HepG2 (cell line): Measurements from ENCODE around the gene PIK3CB. TPM values are rescaled to one million over a fixed set of nuclear protein-coding genes. Genes with fewer than 3 reads are reported as not detected.

Source experiments
- GTF2F1 ChIP-seq: fragments of 150-350 bp; IDR thresholded peaks from 2 replicates; pipeline ENCODE4 v1.6.1; 2014; ENCODE audit warnings: low read length
- HNRNPK ChIP-seq: fragments of 200-400 bp; formaldehyde crosslinking; IDR thresholded peaks from 2 replicates; pipeline ENCODE4 v1.6.1; 2018; ENCODE audit warnings: low read length, low read depth, moderate library complexity, mild to moderate bottlenecking; ENCODE audit not compliant: poor library complexity, severe bottlenecking
- KDM5A ChIP-seq: fragments of 200-600 bp; sonication (generic); IDR thresholded peaks from 2 replicates; pipeline ENCODE4 v1.7.0; 2018; ENCODE audit warnings: antibody characterized with exemption, mild to moderate bottlenecking, low read length, borderline replicate concordance
- MATR3 ChIP-seq: sonication (generic); formaldehyde crosslinking; IDR thresholded peaks from 2 replicates; pipeline ENCODE4 v1.4.0; 2020; ENCODE audit warnings: missing genetic modification reagents
- REPIN1 ChIP-seq: sonication (generic); formaldehyde crosslinking; IDR thresholded peaks from 2 replicates; pipeline ENCODE4 v1.8.0; 2022; ENCODE audit warnings: missing genetic modification reagents, low read depth, mild to moderate bottlenecking, borderline replicate concordance
- ZBTB2 ChIP-seq: sonication (generic); formaldehyde crosslinking; IDR thresholded peaks from 2 replicates; pipeline ENCODE4 v1.8.0; 2022; ENCODE audit warnings: low read depth, missing genetic modification reagents
- ZFP36L1 ChIP-seq: sonication (generic); formaldehyde crosslinking; IDR thresholded peaks from 2 replicates; pipeline ENCODE4 v1.8.0; 2022; ENCODE audit warnings: mild to moderate bottlenecking, missing genetic modification reagents, moderate library complexity
- ZNF180 ChIP-seq: sonication (generic); formaldehyde crosslinking; IDR thresholded peaks from 2 replicates; pipeline ENCODE4 v1.4.0; 2020; ENCODE audit warnings: low read depth, missing genetic modification reagents, borderline replicate concordance
- ZNF3 ChIP-seq: IDR thresholded peaks from 2 replicates; pipeline ENCODE4 v1.7.0; 2017; ENCODE audit warnings: inconsistent platforms
- ZNF883 ChIP-seq: sonication (generic); formaldehyde crosslinking; IDR thresholded peaks from 2 replicates; pipeline ENCODE4 v1.5.1; 2020; ENCODE audit warnings: mild to moderate bottlenecking, missing genetic modification reagents; ENCODE audit errors: not compliant biosample characterization
- polyA plus RNA-seq, 8 experiments: library from polyadenylated mRNA; depleted of rRNA in 3 of 8; stranded (reverse) in 7 of 8; unstranded in 1 of 8; fragments of >200 nt; fragmentation: Illumina TruSeq in 4 of 8; extraction: Trizol in 4 of 8; gene quantifications; 2 replicates each; pipeline versions ENCODE4 v1.2.1 to v1.2.3, GENCODE V29; 2011 to 2016; ENCODE audit warnings: low read depth in 4 of 8, missing spikeins in 1 of 8, mixed read lengths in 1 of 8; ENCODE audit not compliant: insufficient read depth in 1 of 8
- total RNA-seq, 5 experiments: library from RNA; depleted of rRNA; stranded (reverse); fragments of >200 nt; fragmentation: Illumina TruSeq; extraction: Trizol; gene quantifications; 2 replicates each; pipeline ENCODE4 v1.2.3, GENCODE V29; 2016; ENCODE audit warnings: low read depth in 1 of 5
- TF ChIP-seq, protein P1 (sequence below): sonication (generic); formaldehyde crosslinking; IDR thresholded peaks from 2 replicates; pipeline ENCODE4 v1.5.0; 2020; ENCODE audit warnings: missing genetic modification reagents
- TF ChIP-seq, protein P2 (sequence below): sonication (generic); formaldehyde crosslinking; IDR thresholded peaks from 2 replicates; pipeline ENCODE4 v1.9.0; 2021; ENCODE audit warnings: missing genetic modification reagents, mild to moderate bottlenecking, borderline replicate concordance
- TF ChIP-seq, protein P3 (sequence below): sonication (generic); formaldehyde crosslinking; IDR thresholded peaks from 2 replicates; pipeline ENCODE4 v1.5.1; 2020; ENCODE audit warnings: missing genetic modification reagents, mild to moderate bottlenecking, borderline replicate concordance
- TF ChIP-seq, protein P4 (sequence below): sonication (generic); formaldehyde crosslinking; IDR thresholded peaks from 2 replicates; pipeline ENCODE4 v1.4.0; 2020; ENCODE audit warnings: missing genetic modification reagents

PIK3CB gene
- total and polyA plus RNA-seq, 2 of the 13 experiments (the other 11 are each of a cell fraction or from before 2014, with no cell fraction given), result 6.6 to 18.7 TPM

- TF ChIP-seq, protein P1, sequence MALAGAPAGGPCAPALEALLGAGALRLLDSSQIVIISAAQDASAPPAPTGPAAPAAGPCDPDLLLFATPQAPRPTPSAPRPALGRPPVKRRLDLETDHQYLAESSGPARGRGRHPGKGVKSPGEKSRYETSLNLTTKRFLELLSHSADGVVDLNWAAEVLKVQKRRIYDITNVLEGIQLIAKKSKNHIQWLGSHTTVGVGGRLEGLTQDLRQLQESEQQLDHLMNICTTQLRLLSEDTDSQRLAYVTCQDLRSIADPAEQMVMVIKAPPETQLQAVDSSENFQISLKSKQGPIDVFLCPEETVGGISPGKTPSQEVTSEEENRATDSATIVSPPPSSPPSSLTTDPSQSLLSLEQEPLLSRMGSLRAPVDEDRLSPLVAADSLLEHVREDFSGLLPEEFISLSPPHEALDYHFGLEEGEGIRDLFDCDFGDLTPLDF (CRISPR knock-in tag), result 0 out of 2 replicates have a peak, but pooled peaks have one; percentile 27
- no peak for TF ChIP-seq GTF2F1
- peak; percentile 53 for TF ChIP-seq HNRNPK
- TF ChIP-seq ZFP36L1 (CRISPR knock-in tag), result no peak
- TF ChIP-seq ZBTB2 (CRISPR knock-in tag), result peak; percentile 78; the same call in 1 of the 2 replicates
- no peak for TF ChIP-seq KDM5A
- TF ChIP-seq, protein P2, sequence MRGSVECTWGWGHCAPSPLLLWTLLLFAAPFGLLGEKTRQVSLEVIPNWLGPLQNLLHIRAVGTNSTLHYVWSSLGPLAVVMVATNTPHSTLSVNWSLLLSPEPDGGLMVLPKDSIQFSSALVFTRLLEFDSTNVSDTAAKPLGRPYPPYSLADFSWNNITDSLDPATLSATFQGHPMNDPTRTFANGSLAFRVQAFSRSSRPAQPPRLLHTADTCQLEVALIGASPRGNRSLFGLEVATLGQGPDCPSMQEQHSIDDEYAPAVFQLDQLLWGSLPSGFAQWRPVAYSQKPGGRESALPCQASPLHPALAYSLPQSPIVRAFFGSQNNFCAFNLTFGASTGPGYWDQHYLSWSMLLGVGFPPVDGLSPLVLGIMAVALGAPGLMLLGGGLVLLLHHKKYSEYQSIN (CRISPR knock-in tag), result no peak
- TF ChIP-seq, protein P3, sequence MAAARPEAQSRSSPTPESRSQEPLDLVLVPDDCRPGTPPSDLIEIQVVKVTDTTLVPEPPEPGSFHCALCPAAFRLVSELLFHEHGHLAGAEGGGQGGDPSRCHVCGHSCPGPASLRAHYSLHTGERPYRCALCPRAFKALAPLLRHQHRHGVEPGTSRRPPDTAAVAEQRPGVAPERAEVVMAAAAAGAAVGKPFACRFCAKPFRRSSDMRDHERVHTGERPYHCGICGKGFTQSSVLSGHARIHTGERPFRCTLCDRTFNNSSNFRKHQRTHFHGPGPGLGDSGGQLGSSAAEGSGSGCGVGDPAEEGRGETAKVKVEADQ (CRISPR knock-in tag), result peak; percentile 76; the same call in 1 of the 2 replicates
- no peak for TF ChIP-seq ZNF3 (CRISPR knock-in tag)
- TF ChIP-seq ZNF180 (CRISPR knock-in tag), result no peak
- peak; percentile 21 for TF ChIP-seq ZNF883 (CRISPR knock-in tag)
- peak; percentile 31; the same call in 1 of the 2 replicates for TF ChIP-seq REPIN1 (CRISPR knock-in tag)
- TF ChIP-seq, protein P4, sequence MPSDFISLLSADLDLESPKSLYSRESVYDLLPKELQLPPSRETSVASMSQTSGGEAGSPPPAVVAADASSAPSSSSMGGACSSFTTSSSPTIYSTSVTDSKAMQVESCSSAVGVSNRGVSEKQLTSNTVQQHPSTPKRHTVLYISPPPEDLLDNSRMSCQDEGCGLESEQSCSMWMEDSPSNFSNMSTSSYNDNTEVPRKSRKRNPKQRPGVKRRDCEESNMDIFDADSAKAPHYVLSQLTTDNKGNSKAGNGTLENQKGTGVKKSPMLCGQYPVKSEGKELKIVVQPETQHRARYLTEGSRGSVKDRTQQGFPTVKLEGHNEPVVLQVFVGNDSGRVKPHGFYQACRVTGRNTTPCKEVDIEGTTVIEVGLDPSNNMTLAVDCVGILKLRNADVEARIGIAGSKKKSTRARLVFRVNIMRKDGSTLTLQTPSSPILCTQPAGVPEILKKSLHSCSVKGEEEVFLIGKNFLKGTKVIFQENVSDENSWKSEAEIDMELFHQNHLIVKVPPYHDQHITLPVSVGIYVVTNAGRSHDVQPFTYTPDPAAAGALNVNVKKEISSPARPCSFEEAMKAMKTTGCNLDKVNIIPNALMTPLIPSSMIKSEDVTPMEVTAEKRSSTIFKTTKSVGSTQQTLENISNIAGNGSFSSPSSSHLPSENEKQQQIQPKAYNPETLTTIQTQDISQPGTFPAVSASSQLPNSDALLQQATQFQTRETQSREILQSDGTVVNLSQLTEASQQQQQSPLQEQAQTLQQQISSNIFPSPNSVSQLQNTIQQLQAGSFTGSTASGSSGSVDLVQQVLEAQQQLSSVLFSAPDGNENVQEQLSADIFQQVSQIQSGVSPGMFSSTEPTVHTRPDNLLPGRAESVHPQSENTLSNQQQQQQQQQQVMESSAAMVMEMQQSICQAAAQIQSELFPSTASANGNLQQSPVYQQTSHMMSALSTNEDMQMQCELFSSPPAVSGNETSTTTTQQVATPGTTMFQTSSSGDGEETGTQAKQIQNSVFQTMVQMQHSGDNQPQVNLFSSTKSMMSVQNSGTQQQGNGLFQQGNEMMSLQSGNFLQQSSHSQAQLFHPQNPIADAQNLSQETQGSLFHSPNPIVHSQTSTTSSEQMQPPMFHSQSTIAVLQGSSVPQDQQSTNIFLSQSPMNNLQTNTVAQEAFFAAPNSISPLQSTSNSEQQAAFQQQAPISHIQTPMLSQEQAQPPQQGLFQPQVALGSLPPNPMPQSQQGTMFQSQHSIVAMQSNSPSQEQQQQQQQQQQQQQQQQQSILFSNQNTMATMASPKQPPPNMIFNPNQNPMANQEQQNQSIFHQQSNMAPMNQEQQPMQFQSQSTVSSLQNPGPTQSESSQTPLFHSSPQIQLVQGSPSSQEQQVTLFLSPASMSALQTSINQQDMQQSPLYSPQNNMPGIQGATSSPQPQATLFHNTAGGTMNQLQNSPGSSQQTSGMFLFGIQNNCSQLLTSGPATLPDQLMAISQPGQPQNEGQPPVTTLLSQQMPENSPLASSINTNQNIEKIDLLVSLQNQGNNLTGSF (CRISPR knock-in tag), result peak; percentile 55; the same call in 1 of the 2 replicates
- TF ChIP-seq MATR3 (CRISPR knock-in tag), result no peak
Measured at GRCh38 chr3:138834596-138835396, at the start of gene PIK3CB (continued).
